GM19193 (cell line): ENCODE data around the gene CSDE1.

Experiments
- POLR2A ChIP-seq: IDR thresholded peaks from 4 replicates; pipeline ENCODE4 v1.6.1; 2011; ENCODE audit not compliant: insufficient read depth, insufficient read length; ENCODE audit errors: extremely low read depth

The CSDE1 gene

GRCh38 chr1:114757455-114758255 lies at the start of gene CSDE1:
Gene CSDE1 (minus strand): TSS chr1:114757984. CDS start chr1:114739890, 18,094 bp downstream.
- peak; percentile 97 for TF ChIP-seq POLR2A

DNA sequence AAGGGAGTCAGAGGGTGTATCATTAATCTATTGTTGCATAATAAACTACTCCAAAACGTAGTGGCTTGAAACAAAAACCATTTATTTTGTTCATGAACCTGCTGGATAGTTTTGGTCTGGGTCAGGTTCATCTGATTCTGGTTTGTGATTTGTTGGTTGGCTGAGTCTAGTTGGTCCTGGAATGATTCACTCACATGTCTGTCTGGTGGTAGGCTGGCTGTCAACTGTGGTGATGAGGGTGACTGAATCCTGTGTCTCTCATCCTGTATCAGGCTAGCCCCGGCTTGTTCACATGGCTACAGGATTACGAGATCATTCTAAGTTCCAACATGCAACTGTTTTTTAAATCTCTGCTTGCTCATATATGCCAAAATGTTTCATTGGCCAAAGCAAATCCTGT lies 45.2 kb upstream of the CSDE1 start:
- TF ChIP-seq POLR2A = no peak

DNA sequence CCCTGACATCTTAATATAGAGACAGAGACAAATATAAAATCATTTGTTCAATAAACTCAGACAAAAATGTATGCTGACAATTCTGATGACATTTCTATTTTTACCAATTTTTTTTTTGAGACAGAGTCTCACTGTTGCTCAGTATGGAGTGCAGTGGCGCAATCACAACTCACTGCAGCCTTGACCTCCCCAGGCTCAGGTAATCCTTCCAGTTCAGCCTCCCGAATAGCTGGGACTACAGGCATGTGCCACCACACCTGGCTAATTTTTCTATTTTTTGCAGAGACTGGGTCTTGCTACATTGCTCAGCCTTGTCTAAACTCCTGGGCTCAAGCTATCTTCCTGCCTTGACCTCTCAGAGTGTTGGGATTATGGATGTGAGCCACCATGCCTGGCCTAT lies 36.3 kb upstream of the CSDE1 start:
- TF ChIP-seq POLR2A = no peak

GRCh38 chr1:114782476-114782875 lies 24.7 kb upstream of the CSDE1 start:
- no peak for TF ChIP-seq POLR2A

DNA sequence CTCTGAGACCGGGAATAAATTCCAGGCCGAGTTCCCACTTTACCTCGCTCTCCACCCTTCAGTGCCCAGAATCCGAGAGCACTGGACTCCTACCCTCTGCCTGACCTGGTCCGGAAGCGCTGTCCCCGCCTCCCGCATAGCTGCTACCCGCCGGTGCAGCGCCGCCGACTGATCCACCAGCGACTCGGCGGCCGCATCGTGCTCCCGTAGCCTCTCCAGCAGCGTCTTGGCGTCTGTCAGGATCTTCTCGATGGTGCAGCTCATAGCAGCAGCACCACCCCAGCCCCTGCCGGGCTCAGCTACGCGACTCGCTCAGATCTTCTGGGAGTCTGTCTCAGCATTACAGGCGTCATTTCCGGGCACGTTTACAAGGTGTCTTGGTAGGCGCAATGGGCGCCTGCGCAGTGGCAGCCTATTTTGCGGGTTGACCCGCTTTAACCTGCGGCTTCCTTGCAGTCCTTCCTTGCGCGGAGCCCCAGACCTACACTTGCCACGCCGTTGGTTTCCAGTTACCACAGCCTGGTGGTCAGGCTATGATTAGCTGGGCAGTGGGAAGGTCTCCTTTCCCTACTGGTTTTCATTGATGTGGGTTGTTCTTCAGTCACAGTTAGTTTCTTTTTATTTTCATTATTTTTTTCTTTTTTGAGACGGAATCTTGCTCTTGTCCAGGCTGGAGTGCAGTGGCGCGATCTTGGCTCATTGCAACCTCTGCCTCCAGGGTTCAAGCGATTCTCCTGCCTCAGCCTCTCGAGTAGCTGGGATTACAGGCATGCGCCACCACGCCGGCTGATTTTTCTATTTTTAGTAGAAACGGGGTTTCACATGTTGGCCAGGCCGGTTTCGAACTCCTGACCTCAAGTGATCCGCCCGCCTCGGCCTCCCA lies 22.8 kb upstream of the CSDE1 start, which contains the start of gene SIKE1:
SIKE1 (minus strand) TSS at position 342 of the 883 bp plus-strand sequence; CDS start at position 264, 78 bp downstream.
- TF ChIP-seq POLR2A = peak; percentile 99

GRCh38 chr1:114779722-114780121 lies 21.9 kb upstream of the CSDE1 start:
- no peak for TF ChIP-seq POLR2A

- TF ChIP-seq POLR2A = no peak
These were observed 14.2 kb upstream of the CSDE1 start for GRCh38 chr1:114771992-114772391.

- no peak for TF ChIP-seq POLR2A
These were observed 13.2 kb upstream of the CSDE1 start for GRCh38 chr1:114770989-114771388.

- no peak for TF ChIP-seq POLR2A
These were observed 6.9 kb upstream of the CSDE1 start for GRCh38 chr1:114764689-114765088.

- TF ChIP-seq POLR2A = no peak
These were observed 560 bp upstream of the CSDE1 start for GRCh38 chr1:114758256-114758832.

DNA sequence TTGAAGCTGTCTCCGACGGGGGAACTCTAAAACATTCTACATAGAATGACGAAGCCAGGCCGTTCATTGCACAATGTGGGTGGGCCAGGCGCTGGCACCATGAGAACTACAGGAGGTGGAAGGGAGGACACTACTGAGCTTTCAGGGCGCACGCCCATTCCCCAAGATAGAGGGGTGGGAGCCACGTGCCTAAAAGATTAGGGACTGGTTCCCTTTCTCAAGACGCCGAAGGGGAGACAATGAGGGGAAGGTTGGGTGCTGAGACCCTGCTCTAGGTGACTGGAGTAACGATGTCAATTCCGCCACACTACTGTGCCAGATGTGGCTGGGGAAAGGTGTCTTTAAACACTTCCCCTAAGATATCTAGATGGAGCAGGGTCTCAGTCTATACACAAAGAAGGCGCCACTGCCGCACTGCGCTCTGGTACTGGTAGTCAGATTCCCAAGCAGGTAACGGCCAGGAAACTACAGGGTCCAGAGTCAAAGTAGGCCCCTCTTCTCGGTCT lies 782 bp downstream of the CSDE1 start:
- no peak for TF ChIP-seq POLR2A

DNA sequence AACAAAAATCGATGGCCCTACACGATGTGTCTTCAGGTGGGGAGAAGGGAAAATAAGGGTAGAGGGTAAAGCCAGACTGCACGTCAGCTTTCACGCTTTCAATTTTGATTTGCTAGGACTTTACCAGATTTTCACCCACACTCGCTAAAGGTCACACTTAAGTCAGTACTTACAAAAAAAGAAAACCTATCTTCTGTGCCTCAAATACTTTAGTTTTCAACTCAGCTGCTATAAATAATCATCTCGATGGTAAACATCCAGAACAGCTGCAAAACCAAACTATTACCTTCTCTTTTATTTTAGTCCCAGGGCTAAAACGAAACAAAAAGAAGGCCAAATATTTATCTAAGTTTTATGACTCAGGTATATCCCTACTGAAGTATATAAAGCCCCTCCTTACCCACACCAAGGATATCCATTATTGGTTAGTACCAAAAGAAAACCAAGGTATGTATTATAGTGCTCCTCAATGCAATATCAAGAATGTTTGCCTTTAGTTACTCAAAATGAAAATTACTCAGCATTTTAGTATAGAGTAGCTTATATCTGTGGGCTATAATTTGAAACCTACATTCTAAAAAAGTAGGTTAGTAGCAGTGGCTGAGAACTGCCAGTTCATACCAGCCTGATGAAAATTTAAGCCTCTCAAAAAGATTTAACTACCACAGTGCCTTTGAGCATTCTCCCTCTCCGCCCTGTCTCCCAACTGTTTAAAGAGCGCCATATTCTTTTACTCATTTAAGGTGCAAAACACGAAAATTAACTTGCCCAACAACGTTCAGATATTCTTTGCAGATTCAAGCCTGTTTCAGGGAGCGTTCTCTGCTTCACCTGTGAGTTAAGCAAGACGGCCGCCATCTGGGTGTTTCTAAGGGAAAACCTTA lies 1.5 kb downstream of the CSDE1 start:
- no peak for TF ChIP-seq POLR2A

- no peak for TF ChIP-seq POLR2A
These were observed 2.5 kb downstream of the CSDE1 start for GRCh38 chr1:114755006-114755931.

DNA sequence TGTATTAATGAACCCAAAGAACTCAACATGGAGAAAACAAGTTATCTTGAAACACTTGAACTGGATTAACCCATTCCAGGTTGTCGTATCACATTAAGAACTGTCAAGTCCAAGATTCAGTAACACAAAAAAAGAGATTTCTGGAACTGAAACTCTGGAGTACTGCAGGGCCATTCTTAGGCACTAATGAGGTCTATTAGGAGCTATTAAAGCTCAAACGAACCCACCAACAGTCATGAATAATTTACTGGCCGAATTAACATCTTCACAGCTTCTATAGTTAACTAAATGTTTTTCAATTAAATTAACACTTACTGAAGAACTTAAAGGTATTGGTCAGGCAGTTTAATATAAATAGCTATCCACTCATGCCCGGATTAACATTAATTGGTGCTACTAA lies 4.6 kb downstream of the CSDE1 start:
- no peak for TF ChIP-seq POLR2A

DNA sequence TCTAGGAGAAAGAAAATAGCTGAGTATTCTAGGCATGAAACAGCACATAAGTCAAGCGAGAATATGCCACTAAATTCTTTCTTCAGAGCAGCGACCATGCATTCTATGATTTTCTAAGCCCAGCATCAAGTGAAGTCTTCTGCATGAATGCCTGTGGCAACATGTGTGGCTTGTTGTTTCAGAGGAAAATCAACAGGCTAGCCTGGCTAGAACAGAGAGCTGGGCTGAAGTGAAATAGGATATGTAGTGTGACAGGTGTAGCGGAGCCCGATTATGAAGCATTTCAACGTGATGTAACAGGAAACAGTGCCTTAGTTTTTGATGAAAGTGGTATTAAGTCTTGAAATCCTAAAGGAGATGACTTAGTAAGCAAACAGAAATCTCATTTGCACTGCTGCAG lies 7.0 kb downstream of the CSDE1 start:
- no peak for TF ChIP-seq POLR2A
